Measurements from ENCODE around the gene SH3RF3.

Gene SH3RF3

DNA sequence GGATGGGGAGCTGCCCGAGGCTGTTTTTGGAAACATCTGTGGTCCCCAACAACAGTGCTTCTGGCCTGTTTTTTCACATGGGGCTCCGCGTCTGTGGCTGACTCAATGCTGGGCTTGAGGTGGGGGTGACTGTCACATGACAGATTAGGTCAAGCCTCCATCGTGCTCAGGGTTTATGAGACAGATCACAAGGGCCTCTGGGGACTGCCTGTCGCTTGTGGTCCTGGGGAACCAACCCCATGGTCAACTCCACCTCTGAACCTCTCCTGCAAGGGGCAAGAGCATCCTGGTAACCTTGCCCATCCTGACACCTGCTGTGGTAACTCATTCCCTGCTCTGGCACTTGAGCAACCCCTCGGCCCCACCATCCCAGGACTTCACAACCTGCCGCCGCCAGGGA lies 47.6 kb upstream of the SH3RF3 start:
- H2BK5ac ChIP-seq (ENCODE audit: low read depth, low read length, poor library complexity): no peak overlapping the region
- no peak overlapping the region for H2AFZ ChIP-seq (ENCODE audit: insufficient read depth, low read length, poor library complexity)
- H3K9ac ChIP-seq (ENCODE audit: low read length): no peak overlapping the region
- no peak overlapping the region for H3K4me2 ChIP-seq (ENCODE audit: low read length)
- H2BK120ac ChIP-seq (ENCODE audit: insufficient read depth, low read length, poor library complexity): no peak overlapping the region
- no CpG with 5 or more reads among the region's 8 CpGs for WGBS (ENCODE audit: extremely low coverage, insufficient coverage, insufficient read length)
- H3K14ac ChIP-seq (ENCODE audit: low read length): no peak overlapping the region
- no peak overlapping the region for H4K8ac ChIP-seq (ENCODE audit: low read depth, low read length)
- H3K27ac ChIP-seq (ENCODE audit: low read depth, low read length): no peak overlapping the region
- H3K4me3 ChIP-seq (ENCODE audit: low read depth, low read length): no peak overlapping the region
- H2BK12ac ChIP-seq (ENCODE audit: low read length): no peak overlapping the region
- H3K9me3 ChIP-seq (ENCODE audit: insufficient read depth, low read depth, low read length): peaks cover 2% of the 10 kb centered on the region
- no peaks in the 10 kb centered on the region for H3K79me1 ChIP-seq (ENCODE audit: low read length)
- no peaks in the 10 kb centered on the region for H3K79me2 ChIP-seq (ENCODE audit: control insufficient read depth, insufficient read depth, low read length, poor library complexity)
- no peak overlapping the region for H3K23ac ChIP-seq (ENCODE audit: low read length)
- DNase-seq: no peak
- H4K91ac ChIP-seq (ENCODE audit: low read depth, low read length): no peak overlapping the region
- no peaks in the 10 kb centered on the region for H3K4me1 ChIP-seq (ENCODE audit: control insufficient read depth in 1 of 2, insufficient read depth in 2 of 2, low read length in 2 of 2)
- no peak overlapping the region for H4K12ac ChIP-seq (ENCODE audit: low read depth, low read length)
- H3K27me3 ChIP-seq (ENCODE audit: insufficient read depth, low read length): no peaks in the 10 kb centered on the region
- no peaks in the 10 kb centered on the region for H3K36me3 ChIP-seq (ENCODE audit: control insufficient read depth in 1 of 2, insufficient read depth in 2 of 2, low read length in 2 of 2)
- H3K18ac ChIP-seq (ENCODE audit: low read length): no peak overlapping the region
- no peak overlapping the region for H2AK5ac ChIP-seq (ENCODE audit: low read length)
- H3K4ac ChIP-seq (ENCODE audit: low read depth, low read length): no peak overlapping the region

- no CpG with 5 or more reads among the region's 4 CpGs for WGBS (ENCODE audit: extremely low coverage, insufficient coverage, insufficient read length)
- Histone ChIP-seq H2BK5ac (ENCODE audit: low read depth, low read length, poor library complexity) (no peak overlapping the region), H3K27me3 (ENCODE audit: insufficient read depth, low read length) (no peaks in the 10 kb centered on the region), H3K4me2 (ENCODE audit: low read length) (no peak overlapping the region), H3K4me3 (ENCODE audit: low read depth, low read length) (no peak overlapping the region), H3K4ac (ENCODE audit: low read depth, low read length) (no peak overlapping the region), H3K9me3 (ENCODE audit: insufficient read depth, low read depth, low read length) (peaks cover 2% of the 10 kb centered on the region), H3K9ac (ENCODE audit: low read length) (no peak overlapping the region), H3K4me1 (ENCODE audit: control insufficient read depth in 1 of 2, insufficient read depth in 2 of 2, low read length in 2 of 2) (no peaks in the 10 kb centered on the region), H3K18ac (ENCODE audit: low read length) (no peak overlapping the region), H3K23ac (ENCODE audit: low read length) (no peak overlapping the region), H3K36me3 (ENCODE audit: control insufficient read depth in 1 of 2, insufficient read depth in 2 of 2, low read length in 2 of 2) (no peaks in the 10 kb centered on the region), H2AFZ (ENCODE audit: insufficient read depth, low read length, poor library complexity) (no peak overlapping the region), H3K14ac (ENCODE audit: low read length) (no peak overlapping the region), H2AK5ac (ENCODE audit: low read length) (no peak overlapping the region), H4K8ac (ENCODE audit: low read depth, low read length) (no peak overlapping the region), H2BK12ac (ENCODE audit: low read length) (no peak overlapping the region), H3K27ac (ENCODE audit: low read depth, low read length) (no peak overlapping the region), H3K79me2 (ENCODE audit: control insufficient read depth, insufficient read depth, low read length, poor library complexity) (no peaks in the 10 kb centered on the region), H3K79me1 (ENCODE audit: low read length) (no peaks in the 10 kb centered on the region), H4K12ac (ENCODE audit: low read depth, low read length) (no peak overlapping the region), H2BK120ac (ENCODE audit: insufficient read depth, low read length, poor library complexity) (no peak overlapping the region), H4K91ac (ENCODE audit: low read depth, low read length) (no peak overlapping the region)
- no peak for DNase-seq
Measured at GRCh38 chr2:109083771-109084170, 45.2 kb upstream of the SH3RF3 start.

DNA sequence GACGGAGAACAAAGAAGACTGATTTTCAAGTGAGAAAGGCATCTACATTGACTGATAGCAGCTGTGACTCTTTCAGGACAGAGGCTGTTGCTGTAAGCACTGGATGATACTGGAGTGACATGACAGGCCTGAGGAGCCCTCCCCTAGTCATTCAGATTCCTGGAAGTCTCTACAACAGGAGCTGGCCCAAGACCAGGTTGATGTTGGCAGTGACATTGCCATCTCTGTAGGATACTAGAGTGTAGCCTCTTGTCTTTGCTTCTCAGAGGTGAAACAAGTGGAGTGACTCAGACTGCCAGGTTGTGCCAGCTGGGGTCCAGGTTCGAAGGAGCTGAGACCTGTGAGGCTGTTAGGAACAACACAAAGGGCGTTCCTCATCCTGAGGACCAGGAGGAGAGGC lies 44.7 kb upstream of the SH3RF3 start:
- H3K79me1 ChIP-seq (ENCODE audit: low read length): no peaks in the 10 kb centered on the region
- peaks cover 2% of the 10 kb centered on the region for H3K9me3 ChIP-seq (ENCODE audit: insufficient read depth, low read depth, low read length)
- H2AK5ac ChIP-seq (ENCODE audit: low read length): no peak overlapping the region
- H3K4ac ChIP-seq (ENCODE audit: low read depth, low read length): no peak overlapping the region
- H4K91ac ChIP-seq (ENCODE audit: low read depth, low read length): no peak overlapping the region
- no peaks in the 10 kb centered on the region for H3K79me2 ChIP-seq (ENCODE audit: control insufficient read depth, insufficient read depth, low read length, poor library complexity)
- no peak overlapping the region for H3K9ac ChIP-seq (ENCODE audit: low read length)
- H3K23ac ChIP-seq (ENCODE audit: low read length): no peak overlapping the region
- H3K14ac ChIP-seq (ENCODE audit: low read length): no peak overlapping the region
- H3K27ac ChIP-seq (ENCODE audit: low read depth, low read length): no peak overlapping the region
- H4K12ac ChIP-seq (ENCODE audit: low read depth, low read length): no peak overlapping the region
- no peak overlapping the region for H3K18ac ChIP-seq (ENCODE audit: low read length)
- no peak overlapping the region for H3K4me2 ChIP-seq (ENCODE audit: low read length)
- DNase-seq: no peak
- H3K36me3 ChIP-seq (ENCODE audit: control insufficient read depth in 1 of 2, insufficient read depth in 2 of 2, low read length in 2 of 2): no peaks in the 10 kb centered on the region
- no peak overlapping the region for H2BK120ac ChIP-seq (ENCODE audit: insufficient read depth, low read length, poor library complexity)
- no peak overlapping the region for H4K8ac ChIP-seq (ENCODE audit: low read depth, low read length)
- H2BK12ac ChIP-seq (ENCODE audit: low read length): no peak overlapping the region
- no peaks in the 10 kb centered on the region for H3K4me1 ChIP-seq (ENCODE audit: control insufficient read depth in 1 of 2, insufficient read depth in 2 of 2, low read length in 2 of 2)
- H3K27me3 ChIP-seq (ENCODE audit: insufficient read depth, low read length): no peaks in the 10 kb centered on the region
- no CpG with 5 or more reads among the region's 3 CpGs for WGBS (ENCODE audit: extremely low coverage, insufficient coverage, insufficient read length)
- H2BK5ac ChIP-seq (ENCODE audit: low read depth, low read length, poor library complexity): no peak overlapping the region
- no peak overlapping the region for H3K4me3 ChIP-seq (ENCODE audit: low read depth, low read length)
- no peak overlapping the region for H2AFZ ChIP-seq (ENCODE audit: insufficient read depth, low read length, poor library complexity)

GRCh38 chr2:109085912-109086742 lies 42.9 kb upstream of the SH3RF3 start:
- Histone ChIP-seq H4K8ac (ENCODE audit: low read depth, low read length) (no peak overlapping the region), H3K79me2 (ENCODE audit: control insufficient read depth, insufficient read depth, low read length, poor library complexity) (no peaks in the 10 kb centered on the region), H3K27me3 (ENCODE audit: insufficient read depth, low read length) (no peaks in the 10 kb centered on the region), H2AK5ac (ENCODE audit: low read length) (no peak overlapping the region), H2BK12ac (ENCODE audit: low read length) (no peak overlapping the region), H4K12ac (ENCODE audit: low read depth, low read length) (no peak overlapping the region), H3K27ac (ENCODE audit: low read depth, low read length) (no peak overlapping the region), H3K18ac (ENCODE audit: low read length) (no peak overlapping the region), H2BK5ac (ENCODE audit: low read depth, low read length, poor library complexity) (no peak overlapping the region), H3K4me1 (ENCODE audit: control insufficient read depth in 1 of 2, insufficient read depth in 2 of 2, low read length in 2 of 2) (no peaks in the 10 kb centered on the region), H3K79me1 (ENCODE audit: low read length) (no peaks in the 10 kb centered on the region), H3K23ac (ENCODE audit: low read length) (no peak overlapping the region), H4K91ac (ENCODE audit: low read depth, low read length) (no peak overlapping the region), H3K9me3 (ENCODE audit: insufficient read depth, low read depth, low read length) (peaks cover 2% of the 10 kb centered on the region), H2AFZ (ENCODE audit: insufficient read depth, low read length, poor library complexity) (no peak overlapping the region), H3K4me2 (ENCODE audit: low read length) (no peak overlapping the region), H3K14ac (ENCODE audit: low read length) (no peak overlapping the region), H3K9ac (ENCODE audit: low read length) (no peak overlapping the region), H3K4me3 (ENCODE audit: low read depth, low read length) (no peak overlapping the region), H2BK120ac (ENCODE audit: insufficient read depth, low read length, poor library complexity) (no peak overlapping the region), H3K36me3 (ENCODE audit: control insufficient read depth in 1 of 2, insufficient read depth in 2 of 2, low read length in 2 of 2) (no peaks in the 10 kb centered on the region), H3K4ac (ENCODE audit: low read depth, low read length) (no peak overlapping the region)
- no CpG with 5 or more reads among the region's 11 CpGs for WGBS (ENCODE audit: extremely low coverage, insufficient coverage, insufficient read length)
- no peak for DNase-seq

Measured in trophoblast cell (in vitro differentiated cells and primary cell).